ENCODE data around the gene ITPRIP. TPM values are rescaled to one million over a fixed set of nuclear protein-coding genes. Genes with fewer than 3 reads are reported as not detected.

The ITPRIP gene
- total and polyA plus RNA-seq, 11 donors = 18.4 to 90.2 (median 27.7) TPM

DNA sequence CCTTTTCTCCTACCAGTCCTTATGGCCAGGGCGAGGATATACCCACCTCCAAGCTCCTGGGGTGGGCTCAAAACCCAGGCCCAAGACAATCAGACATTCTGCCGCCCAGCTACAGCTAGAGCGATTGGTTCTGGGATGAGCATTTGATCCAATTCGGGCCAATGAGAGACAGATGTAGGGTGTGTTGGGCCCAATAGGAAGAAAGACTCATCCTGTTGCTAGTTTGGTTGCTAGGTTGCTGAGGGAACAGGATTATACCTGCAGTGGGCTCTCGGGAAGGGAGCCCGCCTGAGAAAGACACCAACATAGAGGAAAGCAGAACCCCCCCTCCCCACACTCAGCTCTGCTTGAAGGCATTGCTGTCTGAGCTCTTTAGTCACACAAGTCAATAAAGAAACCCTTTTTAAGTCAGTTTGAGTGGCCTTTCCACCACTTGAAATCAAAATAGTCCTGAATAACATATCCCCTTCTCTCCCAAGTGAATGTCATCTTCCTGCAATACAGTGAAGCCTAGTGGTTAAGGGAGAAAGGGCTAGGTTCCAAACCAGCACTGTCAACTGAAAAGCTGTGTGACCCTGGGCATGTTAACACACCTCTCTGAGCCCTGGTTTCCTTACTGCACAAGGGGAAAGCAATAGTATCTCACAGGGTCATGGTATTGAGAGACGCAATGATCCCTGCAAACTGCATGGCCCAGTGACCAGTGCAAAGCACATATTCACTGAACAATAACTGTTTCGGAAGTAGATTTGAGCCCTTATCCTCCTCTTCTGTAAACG, 21.8 kb downstream of the ITPRIP start:
- no peak overlapping the region for H3K4me3 ChIP-seq
- TF ChIP-seq, protein P1, sequence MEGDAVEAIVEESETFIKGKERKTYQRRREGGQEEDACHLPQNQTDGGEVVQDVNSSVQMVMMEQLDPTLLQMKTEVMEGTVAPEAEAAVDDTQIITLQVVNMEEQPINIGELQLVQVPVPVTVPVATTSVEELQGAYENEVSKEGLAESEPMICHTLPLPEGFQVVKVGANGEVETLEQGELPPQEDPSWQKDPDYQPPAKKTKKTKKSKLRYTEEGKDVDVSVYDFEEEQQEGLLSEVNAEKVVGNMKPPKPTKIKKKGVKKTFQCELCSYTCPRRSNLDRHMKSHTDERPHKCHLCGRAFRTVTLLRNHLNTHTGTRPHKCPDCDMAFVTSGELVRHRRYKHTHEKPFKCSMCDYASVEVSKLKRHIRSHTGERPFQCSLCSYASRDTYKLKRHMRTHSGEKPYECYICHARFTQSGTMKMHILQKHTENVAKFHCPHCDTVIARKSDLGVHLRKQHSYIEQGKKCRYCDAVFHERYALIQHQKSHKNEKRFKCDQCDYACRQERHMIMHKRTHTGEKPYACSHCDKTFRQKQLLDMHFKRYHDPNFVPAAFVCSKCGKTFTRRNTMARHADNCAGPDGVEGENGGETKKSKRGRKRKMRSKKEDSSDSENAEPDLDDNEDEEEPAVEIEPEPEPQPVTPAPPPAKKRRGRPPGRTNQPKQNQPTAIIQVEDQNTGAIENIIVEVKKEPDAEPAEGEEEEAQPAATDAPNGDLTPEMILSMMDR (IDR thresholded peaks at IDR 0.05) = no peak
- no peak for TF ChIP-seq POLR2A (IDR thresholded peaks at IDR 0.05)
- no peaks in the 10 kb centered on the region for H3K27me3 ChIP-seq
- no peak for ATAC-seq
- H3K36me3 ChIP-seq = peaks cover 7 to 63% (median 39%) of the 10 kb centered on the region in 9 donors
- no peaks in the 10 kb centered on the region for H3K9me3 ChIP-seq
- intact Hi-C loops (cut with DNase I) = no loop called here
- no peak for DNase-seq
- 75 to 87% (median 80%) methylated on average over 9 of the region's 9 CpGs for WGBS, 4 donors
- peaks cover 28 to 94% (median 77%) of the 10 kb centered on the region in 12 donors for H3K4me1 ChIP-seq
- peak overlapping the region in 10 of 12 donors; percentile 5 to 100 (median 80) for H3K27ac ChIP-seq

DNA sequence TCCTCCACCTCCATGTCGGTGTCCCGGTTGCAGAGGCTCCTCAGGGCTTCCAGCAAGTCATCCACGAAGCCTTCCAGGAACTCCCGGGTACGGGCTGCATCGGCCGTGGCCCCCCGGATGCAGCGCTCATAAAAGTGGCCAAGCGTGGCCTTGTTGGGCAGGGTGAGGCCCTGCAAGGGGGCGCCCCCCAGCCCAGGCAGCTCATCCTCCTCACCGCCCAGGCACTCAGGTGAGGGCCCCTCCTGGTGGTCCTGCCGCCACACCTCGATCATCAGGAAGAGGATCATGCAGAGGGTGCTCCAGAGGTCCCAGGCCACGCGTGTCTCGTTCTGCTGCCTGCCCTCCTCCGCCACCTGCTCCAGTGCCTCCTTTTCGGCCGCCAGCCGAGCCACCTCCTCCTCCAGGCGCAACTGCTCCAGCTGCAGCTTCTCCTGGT, 22.8 kb downstream of the ITPRIP start:
- intact Hi-C loops (cut with DNase I) = no loop called here
- TF ChIP-seq, protein P1 (IDR thresholded peaks at IDR 0.05) = no peak
- no peak for TF ChIP-seq POLR2A (IDR thresholded peaks at IDR 0.05)
- Histone ChIP-seq H3K9me3 (no peaks in the 10 kb centered on the region), H3K4me3 (no peak overlapping the region), H3K27ac (no peak overlapping the region), H3K27me3 (no peaks in the 10 kb centered on the region), H3K4me1 (peaks cover 25 to 94% (median 77%) of the 10 kb centered on the region in 12 donors), H3K36me3 (peaks cover 7 to 73% (median 39%) of the 10 kb centered on the region in 9 donors)
- 95 to 99% (median 97%) methylated on average over 8 to 22 of the region's 22 CpGs for WGBS, 4 donors
- no peak for DNase-seq
- ATAC-seq = no peak

DNA sequence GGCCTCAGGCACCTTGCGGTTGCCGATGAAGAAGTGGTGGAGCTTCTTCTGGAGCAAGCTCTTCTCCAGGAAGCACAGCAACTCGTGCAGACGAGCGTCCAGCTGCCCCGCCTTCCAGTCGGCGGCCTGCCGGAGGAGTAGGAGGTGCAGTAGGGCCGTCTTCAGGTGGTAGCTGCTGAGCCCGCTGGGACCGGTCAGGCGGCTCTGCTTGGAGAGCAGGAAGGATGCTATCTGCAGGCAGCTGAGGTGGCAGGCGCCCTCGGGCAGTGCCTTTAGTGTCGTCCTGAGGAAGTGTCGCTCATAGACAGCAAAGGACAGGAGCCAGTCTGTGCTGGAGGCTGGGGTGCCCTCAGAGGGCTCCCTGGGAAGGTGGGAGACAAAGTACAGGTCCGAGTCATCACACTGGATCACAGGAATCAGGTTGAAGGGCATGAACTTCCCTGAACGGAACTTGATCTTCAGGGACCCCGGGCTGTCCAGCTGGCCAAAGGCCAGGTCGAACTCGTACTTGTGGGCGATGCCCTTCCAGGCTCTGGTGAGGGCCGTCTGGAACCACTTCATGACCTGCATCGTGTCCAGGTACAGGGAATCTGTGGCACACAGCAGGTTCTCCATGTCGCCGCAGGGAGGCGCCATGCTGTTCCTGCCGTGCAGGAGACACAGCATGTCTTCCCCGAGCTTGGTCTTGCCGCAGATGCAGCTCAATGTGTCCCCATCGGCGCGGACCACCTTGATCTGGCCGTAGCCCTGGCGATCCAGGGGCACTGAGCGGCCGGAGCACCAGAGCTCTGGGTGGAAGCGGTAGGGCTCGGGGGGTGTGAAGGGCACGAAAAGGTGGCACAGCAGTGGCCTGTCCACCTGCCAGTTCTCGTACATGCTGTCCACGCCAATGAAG, 23.4 kb downstream of the ITPRIP start:
- peaks cover 7 to 79% (median 39%) of the 10 kb centered on the region in 9 donors for H3K36me3 ChIP-seq
- 79 to 84% (median 80%) methylated on average over 17 to 43 of the region's 43 CpGs for WGBS, 4 donors
- H3K27me3 ChIP-seq = no peaks in the 10 kb centered on the region
- DNase-seq (no peak), ATAC-seq (no peak)
- intact Hi-C loops (cut with DNase I) = no loop called here
- H3K27ac ChIP-seq = peak overlapping the region in 3 of 12 donors; percentile 7 to 18 (median 15)
- TF ChIP-seq POLR2A (IDR thresholded peaks at IDR 0.05) = no peak
- TF ChIP-seq, protein P1 (IDR thresholded peaks at IDR 0.05) = no peak
- H3K9me3 ChIP-seq = no peaks in the 10 kb centered on the region
- H3K4me3 ChIP-seq = no peak overlapping the region
- H3K4me1 ChIP-seq = peaks cover 24 to 94% (median 76%) of the 10 kb centered on the region in 12 donors
